CD4-positive, alpha-beta T cell (primary cell): ENCODE data around the gene RUNX2. TPM values are rescaled to one million over a fixed set of nuclear protein-coding genes. Genes with fewer than 3 reads are reported as not detected.

Experiments used
- ATAC-seq: fragments of 200-7000 bp; cut with Tn5 transposase; one replicate; pipeline ENCODE4 v1.10.0; 2022; ENCODE audit warnings: mild to moderate bottlenecking; ENCODE audit not compliant: poor library complexity
- CTCF ChIA-PET: fragments of 350-600 bp; sonication (Branson Sonifier 250); formaldehyde crosslinking; loops from one replicate; lab custom pipeline; 2021; ENCODE audit warnings: antibody characterized with exemption, inconsistent platforms; lab: Charles Lee
- POLR2A ChIA-PET: fragments of 350-600 bp; sonication (Branson Sonifier 250); formaldehyde crosslinking; loops from one replicate; lab custom pipeline; 2021; ENCODE audit warnings: antibody characterized with exemption, inconsistent platforms; lab: Charles Lee
- DNase-seq, 14 experiments: peaks; one replicate each; pipeline ENCODE4 v3.0.0-alpha.2; 2013 to 2020; ENCODE audit warnings: mixed read lengths in 2 of 14
- H3K27ac ChIP-seq, 2 donors: one replicate each; pipeline versions ENCODE4 v1.5.1 to v1.7.0; 2013; ENCODE audit warnings: low read length in 2 of 2, low read depth in 1 of 2, mild to moderate bottlenecking in 1 of 2
- H3K27me3 ChIP-seq, 2 experiments: 1 replicate in 1 of 2; 2 replicates in 1 of 2; pipeline versions ENCODE4 v1.6.1 to v1.7.0; 2013; ENCODE audit warnings: low read length in 2 of 2, control low read depth in 1 of 2, mild to moderate bottlenecking in 1 of 2, moderate library complexity in 1 of 2; ENCODE audit not compliant: insufficient read depth in 2 of 2, control insufficient read depth in 1 of 2
- H3K36me3 ChIP-seq: one replicate; pipeline ENCODE4 v1.6.1; 2013; ENCODE audit warnings: low read length, control low read depth; ENCODE audit not compliant: insufficient read depth
- H3K4me1 ChIP-seq: one replicate; pipeline ENCODE4 v1.6.1; 2013; ENCODE audit warnings: low read length, control low read depth; ENCODE audit not compliant: insufficient read depth
- H3K4me3 ChIP-seq: one replicate; pipeline ENCODE4 v1.5.1; 2013; ENCODE audit warnings: mild to moderate bottlenecking, low read length, moderate library complexity
- H3K9me3 ChIP-seq, 2 experiments: 1 replicate in 1 of 2; 2 replicates in 1 of 2; pipeline versions ENCODE4 v1.6.1 to v1.7.0; 2013; ENCODE audit warnings: low read length in 2 of 2, mild to moderate bottlenecking in 2 of 2, control low read depth in 1 of 2, moderate library complexity in 1 of 2; ENCODE audit not compliant: control insufficient read depth in 1 of 2, insufficient read depth in 1 of 2
- H3K27ac Mint-ChIP-seq: one replicate; pipeline ENCODE4 v1.8.0; 2020; ENCODE audit warnings: mixed read lengths
- H3K27me3 Mint-ChIP-seq: one replicate; pipeline ENCODE4 v1.8.0; 2021; ENCODE audit warnings: mixed read lengths
- H3K36me3 Mint-ChIP-seq: one replicate; pipeline ENCODE4 v1.8.0; 2021; ENCODE audit warnings: low read depth, mixed read lengths
- H3K4me1 Mint-ChIP-seq: one replicate; pipeline ENCODE4 v1.8.0; 2021; ENCODE audit warnings: low read depth, mixed read lengths
- H3K4me3 Mint-ChIP-seq: one replicate; pipeline ENCODE4 v1.8.0; 2020; ENCODE audit warnings: mild to moderate bottlenecking, mixed read lengths
- H3K9me3 Mint-ChIP-seq: one replicate; pipeline ENCODE4 v1.8.0; 2020; ENCODE audit warnings: mixed read lengths
- intact Hi-C, 2 experiments: fragments of 100-400 bp; cut with DNase I in 1 of 2; cut with micrococcal nuclease in 1 of 2; formaldehyde crosslinking; loops; one replicate each; pipeline versions ENCODE4 v1.15.1 to v1.9.0; 2023 to 2025; cut with DNase I, micrococcal nuclease
- total RNA-seq, 174 experiments: library from RNA in 2 of 174; stranded (reverse) in 2 of 174; gene quantifications; one replicate each; pipeline ENCODE4 v1.2.3 and lab custom pipeline; 2021 to 2026
- TF ChIP-seq, protein P1 (sequence below): fragments of 200-600 bp; IDR thresholded peaks from one replicate; pipeline ENCODE4 v1.8.0; 2022; ENCODE audit warnings: antibody characterized with exemption, mild to moderate bottlenecking

Gene RUNX2
- total RNA-seq, 2 experiments from 2014 or later = 17.5 to 18.0 TPM

DNA sequence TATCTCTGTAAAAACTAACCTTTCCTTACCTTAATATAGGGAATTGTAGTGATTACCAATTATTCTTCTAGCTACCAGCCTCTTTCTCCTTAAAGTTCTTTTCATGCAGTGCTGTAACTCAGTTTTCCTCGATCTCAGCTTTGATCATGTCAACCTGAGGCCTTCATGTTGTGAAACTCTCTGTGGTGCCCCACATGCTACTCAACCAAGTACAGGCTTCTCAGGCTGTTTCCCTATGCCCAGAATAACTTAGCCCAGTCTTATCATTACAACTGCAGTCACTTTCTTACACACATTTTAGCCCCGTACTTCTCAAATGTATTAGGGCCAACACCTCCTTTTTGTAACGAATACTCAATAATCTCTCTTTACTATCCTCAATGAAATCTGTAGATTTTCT is 139.7 kb downstream of the RUNX2 start:
- no peaks in the 10 kb centered on the region for H3K9me3 Mint-ChIP-seq
- peaks cover 2% of the 10 kb centered on the region for H3K4me1 ChIP-seq
- no peaks in the 10 kb centered on the region for H3K9me3 ChIP-seq
- peaks cover 26% of the 10 kb centered on the region for H3K36me3 Mint-ChIP-seq
- H3K27me3 Mint-ChIP-seq = no peaks in the 10 kb centered on the region
- no peaks in the 10 kb centered on the region for H3K36me3 ChIP-seq
- TF ChIP-seq, protein P1, sequence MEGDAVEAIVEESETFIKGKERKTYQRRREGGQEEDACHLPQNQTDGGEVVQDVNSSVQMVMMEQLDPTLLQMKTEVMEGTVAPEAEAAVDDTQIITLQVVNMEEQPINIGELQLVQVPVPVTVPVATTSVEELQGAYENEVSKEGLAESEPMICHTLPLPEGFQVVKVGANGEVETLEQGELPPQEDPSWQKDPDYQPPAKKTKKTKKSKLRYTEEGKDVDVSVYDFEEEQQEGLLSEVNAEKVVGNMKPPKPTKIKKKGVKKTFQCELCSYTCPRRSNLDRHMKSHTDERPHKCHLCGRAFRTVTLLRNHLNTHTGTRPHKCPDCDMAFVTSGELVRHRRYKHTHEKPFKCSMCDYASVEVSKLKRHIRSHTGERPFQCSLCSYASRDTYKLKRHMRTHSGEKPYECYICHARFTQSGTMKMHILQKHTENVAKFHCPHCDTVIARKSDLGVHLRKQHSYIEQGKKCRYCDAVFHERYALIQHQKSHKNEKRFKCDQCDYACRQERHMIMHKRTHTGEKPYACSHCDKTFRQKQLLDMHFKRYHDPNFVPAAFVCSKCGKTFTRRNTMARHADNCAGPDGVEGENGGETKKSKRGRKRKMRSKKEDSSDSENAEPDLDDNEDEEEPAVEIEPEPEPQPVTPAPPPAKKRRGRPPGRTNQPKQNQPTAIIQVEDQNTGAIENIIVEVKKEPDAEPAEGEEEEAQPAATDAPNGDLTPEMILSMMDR = no peak
- no peak overlapping the region for H3K27ac Mint-ChIP-seq
- ATAC-seq (no peak), DNase-seq (no peak)
- ChIA-PET POLR2A (interaction anchor here (0.6 kb wide), 1 partner anchor 75 kb away, joined by 3 read pairs; no protein-coding TSS in a partner anchor), CTCF (no interaction called here)
- no peak overlapping the region for H3K4me3 Mint-ChIP-seq
- no peaks in the 10 kb centered on the region for H3K27me3 ChIP-seq
- no peak overlapping the region for H3K27ac ChIP-seq
- H3K4me1 Mint-ChIP-seq = peaks cover 17% of the 10 kb centered on the region
- no peak overlapping the region for H3K4me3 ChIP-seq
- intact Hi-C loops = no loop called here

DNA sequence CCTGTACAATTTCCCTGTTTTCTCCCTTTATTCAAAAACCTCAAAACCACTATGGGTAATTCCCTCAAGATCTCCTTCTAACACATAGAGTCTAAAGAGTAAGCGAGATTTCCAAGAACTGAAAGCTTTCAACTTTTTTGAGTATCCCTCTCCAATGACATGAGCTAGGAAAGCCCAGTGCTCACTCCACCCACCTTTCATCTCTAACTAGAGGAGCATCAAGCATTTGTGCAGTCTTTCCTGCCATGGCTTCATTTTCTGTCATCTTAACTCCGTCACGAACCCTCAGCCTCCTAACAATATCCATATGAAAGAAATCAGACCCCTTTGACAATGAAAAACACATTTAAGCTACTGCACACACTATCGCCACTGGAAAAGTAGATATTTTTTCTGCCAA is 141.5 kb downstream of the RUNX2 start:
- H3K27me3 Mint-ChIP-seq = no peaks in the 10 kb centered on the region
- no peaks in the 10 kb centered on the region for H3K9me3 ChIP-seq
- no peak overlapping the region for H3K4me3 Mint-ChIP-seq
- H3K4me1 ChIP-seq = peaks cover 2% of the 10 kb centered on the region
- peaks cover 13% of the 10 kb centered on the region for H3K4me1 Mint-ChIP-seq
- H3K9me3 Mint-ChIP-seq = no peaks in the 10 kb centered on the region
- H3K36me3 ChIP-seq = no peaks in the 10 kb centered on the region
- H3K27ac Mint-ChIP-seq = no peak overlapping the region
- H3K27me3 ChIP-seq = no peaks in the 10 kb centered on the region
- POLR2A ChIA-PET = interaction anchor here (0.6 to 1.2 kb wide), 2 partner anchors 26 to 603 kb away, joined by 3 read pairs; no protein-coding TSS in a partner anchor
- no peak overlapping the region for H3K27ac ChIP-seq
- no peak overlapping the region for H3K4me3 ChIP-seq
- no peak for DNase-seq
- TF ChIP-seq, protein P1 = no peak
- CTCF ChIA-PET = interaction anchor here (1.6 kb wide), 1 partner anchor 50 kb away, joined by 4 read pairs; no protein-coding TSS in a partner anchor
- ATAC-seq = no peak
- H3K36me3 Mint-ChIP-seq = peaks cover 24% of the 10 kb centered on the region
- intact Hi-C loops = no loop called here

GRCh38 chr6:45470131-45470738 is 142.1 kb downstream of the RUNX2 start:
- DNase-seq (no peak), ATAC-seq (no peak)
- no peaks in the 10 kb centered on the region for H3K9me3 ChIP-seq
- intact Hi-C loops = no loop called here
- H3K4me3 ChIP-seq = no peak overlapping the region
- H3K27ac ChIP-seq = no peak overlapping the region
- H3K27ac Mint-ChIP-seq = no peak overlapping the region
- peaks cover 16% of the 10 kb centered on the region for H3K4me1 Mint-ChIP-seq
- H3K36me3 Mint-ChIP-seq = peaks cover 24% of the 10 kb centered on the region
- TF ChIP-seq, protein P1 = no peak
- ChIA-PET POLR2A (interaction anchor here (0.6 to 1.2 kb wide), 2 partner anchors 26 to 604 kb away, joined by 3 read pairs; no protein-coding TSS in a partner anchor), CTCF (interaction anchor here (1.6 kb wide), 1 partner anchor 50 kb away, joined by 4 read pairs; no protein-coding TSS in a partner anchor)
- no peaks in the 10 kb centered on the region for H3K27me3 Mint-ChIP-seq
- H3K4me3 Mint-ChIP-seq = no peak overlapping the region
- no peaks in the 10 kb centered on the region for H3K36me3 ChIP-seq
- H3K27me3 ChIP-seq = no peaks in the 10 kb centered on the region
- H3K4me1 ChIP-seq = peaks cover 2% of the 10 kb centered on the region
- no peaks in the 10 kb centered on the region for H3K9me3 Mint-ChIP-seq
